ENCODE data around the gene NEDD4.
"Not testable (repeated sequence)": the region's sequence is repeated elsewhere in the genome, so short reads cannot be mapped to it uniquely, and the experiment has no call there.

NEDD4 gene

DNA sequence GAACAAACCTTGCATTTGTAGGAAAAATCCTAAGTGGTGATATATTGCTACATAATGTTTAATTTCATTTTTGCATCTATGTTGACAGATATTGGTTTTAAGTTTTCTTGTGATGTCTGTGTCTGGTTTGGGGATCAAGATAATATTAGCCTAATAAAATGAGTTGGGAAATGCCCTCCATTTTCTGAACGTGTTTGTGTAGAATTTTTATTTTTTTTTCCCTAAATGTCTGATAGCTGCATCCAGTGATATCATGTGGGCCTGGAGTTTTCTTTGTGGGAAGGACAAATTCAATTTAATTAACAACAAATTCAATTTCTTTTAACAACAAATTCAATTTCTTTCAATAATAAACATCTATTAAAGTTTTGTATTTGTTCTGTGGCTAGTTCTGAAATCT, 35.1 kb downstream of the NEDD4 start:
- DNase-seq (ENCODE audit: low read depth, low spot score): no peak

- no peak for DNase-seq (ENCODE audit: low read depth, low spot score)
Observed at GRCh38 chr15:55954862-55955605, 38.4 kb downstream of the NEDD4 start.

- not testable (repeated sequence) for DNase-seq (ENCODE audit: low read depth, low spot score)
Observed at GRCh38 chr15:55952501-55953274, 40.7 kb downstream of the NEDD4 start.

GRCh38 chr15:55944606-55945005, 48.8 kb downstream of the NEDD4 start:
- DNase-seq (ENCODE audit: low read depth, low spot score): not testable (repeated sequence)

- DNase-seq (ENCODE audit: low read depth, low spot score): no peak
Observed at GRCh38 chr15:55942332-55942731, 51.1 kb downstream of the NEDD4 start.

GRCh38 chr15:55937040-55937439, 56.4 kb downstream of the NEDD4 start:
- DNase-seq (ENCODE audit: low read depth, low spot score): no peak

DNA sequence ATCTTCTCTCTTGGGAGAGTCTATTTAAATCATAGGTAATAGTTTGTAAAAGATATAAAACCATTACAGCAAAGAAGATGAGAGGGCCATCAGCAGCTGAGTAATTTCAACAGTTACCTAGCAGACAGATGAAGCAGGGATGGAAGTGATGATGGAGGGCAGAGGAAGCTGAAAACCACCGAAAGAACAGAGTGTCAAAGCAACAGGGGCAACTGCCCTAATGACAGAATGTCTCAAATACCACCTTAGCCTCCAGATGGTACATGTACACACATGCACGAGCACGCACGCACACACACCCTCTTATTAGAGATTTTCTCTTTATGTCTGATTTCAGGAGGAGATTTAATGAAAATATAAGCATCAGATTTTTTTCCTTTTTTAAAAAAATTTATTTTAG, 64.5 kb downstream of the NEDD4 start:
- DNase-seq (ENCODE audit: low read depth, low spot score): no peak

DNA sequence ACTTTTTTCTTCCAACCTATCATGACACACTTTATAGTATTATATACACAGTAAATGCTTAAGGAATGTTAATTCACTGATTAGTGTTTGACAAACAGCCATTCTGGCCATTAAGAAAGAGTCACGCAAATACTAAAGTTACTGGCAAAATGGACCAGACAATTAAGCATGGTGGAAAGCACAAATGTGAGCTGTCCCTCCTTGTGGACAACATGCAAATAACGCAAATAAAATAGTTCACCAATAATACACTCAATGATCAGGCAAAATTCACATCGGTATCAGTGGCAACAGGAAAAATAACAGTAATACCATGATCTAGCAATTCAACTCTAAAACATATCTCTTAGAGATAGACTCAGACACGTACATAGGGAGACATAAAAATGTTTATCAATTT, 71.7 kb downstream of the NEDD4 start:
- DNase-seq (ENCODE audit: low read depth, low spot score): no peak

GRCh38 chr15:55917881-55918296, 75.5 kb downstream of the NEDD4 start:
- DNase-seq (ENCODE audit: low read depth, low spot score): no peak

DNA sequence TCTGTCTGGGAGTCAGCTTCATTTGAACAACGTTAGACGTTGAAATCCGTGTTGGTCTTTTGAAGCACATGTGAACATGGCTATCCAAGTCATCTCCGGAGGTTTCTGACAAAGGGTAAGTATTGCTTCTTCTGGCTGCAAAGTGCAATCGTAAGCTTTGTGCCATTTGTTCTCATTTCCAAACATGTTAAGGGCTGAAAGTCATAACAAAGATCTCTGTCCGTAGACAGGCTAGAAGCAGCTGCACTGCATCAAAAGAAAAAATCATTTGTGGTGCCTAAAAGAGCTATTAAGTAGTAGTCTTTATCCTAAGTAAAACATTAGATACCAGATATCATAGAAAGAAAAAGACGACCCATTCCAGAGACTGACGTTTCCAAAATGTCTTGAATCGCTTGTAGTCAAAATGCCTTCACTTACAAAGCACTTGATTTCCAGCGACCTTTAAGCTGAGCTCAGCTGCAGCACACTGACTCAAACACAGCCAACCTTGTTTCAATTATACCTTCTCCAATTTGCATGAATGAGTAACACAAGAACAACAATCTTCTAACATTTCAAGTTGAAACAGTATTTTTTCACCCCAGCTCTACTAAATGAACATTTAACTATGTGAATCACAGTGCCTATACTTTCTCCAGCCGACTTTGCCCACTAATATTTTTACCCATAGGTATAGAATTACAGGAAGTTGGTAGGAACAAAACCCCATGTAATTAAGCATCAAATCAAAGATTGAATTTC, 76.6 kb downstream of the NEDD4 start:
- no peak for DNase-seq (ENCODE audit: low read depth, low spot score)

- no peak for DNase-seq (ENCODE audit: low read depth, low spot score)
Observed at GRCh38 chr15:55915876-55916567, 77.4 kb downstream of the NEDD4 start.

- DNase-seq (ENCODE audit: low read depth, low spot score): no peak
Observed at GRCh38 chr15:55915221-55915620, 78.2 kb downstream of the NEDD4 start.

DNA sequence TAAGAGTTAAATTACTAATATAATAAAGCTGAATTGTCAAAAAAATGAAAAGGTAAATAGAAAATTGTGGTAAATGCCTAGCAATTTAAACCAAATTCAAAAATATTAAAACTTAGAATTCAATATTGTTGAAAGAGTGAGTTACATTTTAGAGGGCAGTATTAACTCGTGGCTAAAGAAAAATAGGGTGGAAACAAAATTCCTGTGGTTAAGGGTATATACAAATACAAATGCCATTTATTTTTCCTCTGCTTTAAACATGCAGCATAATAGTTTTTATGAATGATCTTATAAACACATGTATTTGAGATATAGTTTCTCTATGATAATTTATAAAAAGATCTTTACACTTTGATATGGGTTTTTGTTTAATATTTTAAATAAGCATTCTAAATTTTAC, 79.0 kb downstream of the NEDD4 start:
- no peak for DNase-seq (ENCODE audit: low read depth, low spot score)

DNA sequence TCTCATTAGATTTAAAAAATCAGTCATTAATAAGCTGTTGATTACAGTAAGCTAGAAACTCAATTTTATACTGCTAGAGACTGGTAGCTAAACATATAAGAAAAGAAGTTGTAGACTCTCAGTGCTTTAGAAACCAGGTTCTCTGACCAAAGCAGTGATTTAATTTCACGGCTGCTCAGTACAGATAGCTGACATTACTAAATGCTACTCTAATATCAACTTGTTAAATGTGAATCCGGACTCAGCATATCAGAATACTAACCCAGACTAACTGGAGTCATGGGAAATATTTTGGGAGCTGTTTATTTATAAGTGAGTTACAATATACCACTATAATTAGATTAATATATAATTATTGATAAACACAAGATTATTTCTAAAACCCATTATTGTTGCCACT, 80.4 kb downstream of the NEDD4 start:
- DNase-seq (ENCODE audit: low read depth, low spot score): no peak

DNA sequence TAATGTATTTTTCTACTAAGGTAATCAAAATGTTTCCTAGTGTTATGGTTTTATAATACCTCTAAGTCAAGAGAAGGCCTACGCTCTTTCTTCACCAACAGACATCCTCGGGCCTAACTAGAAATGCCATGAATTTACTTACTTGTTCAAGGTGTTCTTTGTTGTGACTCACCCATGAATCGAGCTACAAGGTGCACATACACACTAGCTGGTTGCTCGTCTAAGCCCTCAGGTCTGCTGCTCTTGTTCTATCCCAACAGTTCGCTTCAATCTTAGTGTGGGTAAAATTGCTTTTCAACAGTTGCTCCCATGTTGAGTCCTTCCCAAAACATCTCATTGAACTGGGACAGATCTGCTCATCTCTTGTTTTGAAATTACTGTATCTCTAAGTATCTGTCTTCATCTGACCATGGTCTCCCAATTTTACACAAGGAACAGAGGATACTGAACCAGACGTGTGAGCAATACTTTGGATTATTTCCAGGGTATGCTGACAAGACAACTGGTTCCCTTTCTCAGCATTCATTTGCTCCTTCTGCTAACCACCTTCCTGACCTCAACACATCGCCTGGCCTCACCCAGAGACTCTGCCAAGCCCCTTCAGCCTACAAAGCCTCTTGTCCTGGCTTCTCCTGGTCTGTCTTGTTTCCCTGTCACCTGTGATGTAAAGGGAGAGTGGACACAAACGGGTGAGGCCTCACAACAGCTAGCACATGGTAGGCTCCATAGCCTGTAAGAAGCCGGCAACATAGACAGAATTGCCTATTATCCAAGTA, 84.2 kb downstream of the NEDD4 start:
- no peak for DNase-seq (ENCODE audit: low read depth, low spot score)

DNA sequence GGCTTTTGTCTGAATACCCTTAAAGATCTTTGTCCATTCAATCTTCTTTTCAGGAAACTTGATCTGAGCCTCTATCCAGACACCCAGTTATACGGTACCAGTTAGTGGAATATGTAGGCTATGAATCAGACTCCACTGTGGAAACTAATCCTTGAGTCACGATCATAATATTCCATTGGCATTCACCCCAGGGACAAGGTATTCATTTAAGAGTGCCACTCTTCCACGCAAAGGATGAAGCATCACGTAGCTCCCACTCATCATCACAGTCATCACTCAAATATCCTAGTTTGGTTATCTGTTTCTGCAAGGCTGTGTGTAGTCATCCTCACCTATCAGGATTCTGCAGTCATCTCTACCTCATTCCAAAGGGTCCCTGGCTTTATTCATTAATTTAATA, 85.6 kb downstream of the NEDD4 start:
- no peak for DNase-seq (ENCODE audit: low read depth, low spot score)

DNA sequence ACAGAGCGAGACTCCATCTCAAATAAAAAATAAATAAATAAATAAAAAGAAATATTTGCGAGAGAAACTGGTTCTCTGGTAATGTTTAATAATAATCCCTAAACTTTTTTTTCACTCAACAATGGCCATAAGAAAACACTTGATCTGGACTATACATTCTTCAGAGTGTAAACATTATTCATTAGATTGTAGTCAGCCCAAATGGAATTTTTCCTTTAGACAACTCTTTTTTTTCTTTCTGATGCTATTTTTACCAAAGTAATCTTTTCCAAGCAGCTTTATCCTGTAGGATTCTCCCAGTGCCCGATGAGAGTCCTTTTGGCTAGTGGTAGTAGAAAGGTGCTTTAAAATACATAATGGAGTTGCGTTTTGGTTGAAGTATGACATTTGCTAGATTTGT, 90.4 kb downstream of the NEDD4 start:
- DNase-seq (ENCODE audit: low read depth, low spot score): no peak

DNA sequence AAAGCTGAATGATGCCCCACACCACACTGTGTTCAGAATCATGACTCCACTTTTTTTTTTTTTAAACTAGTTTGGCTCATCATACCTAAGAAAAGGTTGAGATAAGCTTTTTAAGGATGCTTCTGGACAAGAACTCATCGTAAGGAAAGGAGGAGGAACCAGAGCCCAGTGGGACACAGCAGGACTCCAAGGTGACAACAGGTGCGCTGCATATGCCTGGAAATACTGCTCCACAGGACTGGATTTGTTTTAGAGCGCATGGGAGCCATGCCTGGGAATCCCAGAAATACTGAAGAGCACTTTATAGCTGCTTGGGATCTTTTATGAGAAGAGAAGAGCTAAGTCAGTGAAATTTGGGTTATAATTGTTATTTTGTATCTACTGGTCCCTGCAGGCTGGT, 93.4 kb downstream of the NEDD4 start:
- no peak for DNase-seq (ENCODE audit: low read depth, low spot score)

DNA sequence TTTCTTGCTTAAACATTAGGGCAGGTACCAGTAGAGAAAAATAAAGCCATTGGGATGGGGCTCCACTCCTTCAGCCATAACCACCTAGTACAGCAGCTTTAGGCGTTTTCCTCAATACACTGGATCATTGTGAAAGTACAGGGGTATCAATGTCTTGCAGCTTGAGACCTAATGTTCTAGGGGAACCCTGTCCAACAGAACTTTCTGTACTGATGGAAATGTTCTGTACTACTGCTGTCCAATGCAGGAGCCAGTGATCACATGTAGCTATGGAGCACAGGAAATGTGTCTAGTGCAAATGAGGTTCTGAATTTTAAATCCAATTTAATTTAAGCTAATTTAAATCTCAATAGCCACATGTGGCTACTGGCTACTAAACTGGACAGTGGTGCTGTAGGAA, 93.9 kb downstream of the NEDD4 start:
- DNase-seq (ENCODE audit: low read depth, low spot score): no peak

GRCh38 chr15:55897560-55898336, 95.7 kb downstream of the NEDD4 start:
- DNase-seq (ENCODE audit: low read depth, low spot score): no peak
